ENCODE measurements around the gene FLT1.

FLT1 gene

GRCh38 chr13:28457521-28457920 is 37.4 kb downstream of the FLT1 start:
- no peak for DNase-seq (ENCODE audit: low spot score)

GRCh38 chr13:28455580-28456194 is 39.2 kb downstream of the FLT1 start:
- no peak for DNase-seq (ENCODE audit: low spot score)

DNA sequence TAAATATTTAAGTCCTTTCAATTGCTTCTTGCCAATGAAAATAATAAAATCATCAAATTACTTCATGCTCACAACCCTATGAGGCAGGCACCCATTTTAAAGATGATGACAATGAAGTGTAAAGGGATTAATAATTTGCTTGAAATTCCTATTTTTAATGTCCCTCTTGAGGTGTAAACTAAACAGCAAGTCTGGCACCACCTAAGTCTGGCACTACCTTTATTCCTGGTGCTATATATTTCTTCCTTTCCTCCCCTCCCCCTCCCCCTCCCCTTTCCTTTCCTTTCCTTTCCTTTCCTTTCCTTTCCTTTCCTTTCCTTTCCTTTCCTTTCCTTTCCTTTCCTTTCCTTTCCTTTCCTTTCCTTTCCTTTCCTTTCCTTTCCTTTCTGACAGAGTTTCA is 42.2 kb downstream of the FLT1 start:
- DNase-seq (ENCODE audit: low spot score), result no peak

GRCh38 chr13:28451482-28452217 is 43.3 kb downstream of the FLT1 start:
- no peak for DNase-seq (ENCODE audit: low spot score)

- DNase-seq (ENCODE audit: low spot score), result no peak
Observed at GRCh38 chr13:28449826-28450773, 44.8 kb downstream of the FLT1 start.

GRCh38 chr13:28448651-28449358 is 46.1 kb downstream of the FLT1 start:
- DNase-seq (ENCODE audit: low spot score), result no peak

- no peak for DNase-seq (ENCODE audit: low spot score)
Observed at GRCh38 chr13:28447989-28448388, 46.9 kb downstream of the FLT1 start.

DNA sequence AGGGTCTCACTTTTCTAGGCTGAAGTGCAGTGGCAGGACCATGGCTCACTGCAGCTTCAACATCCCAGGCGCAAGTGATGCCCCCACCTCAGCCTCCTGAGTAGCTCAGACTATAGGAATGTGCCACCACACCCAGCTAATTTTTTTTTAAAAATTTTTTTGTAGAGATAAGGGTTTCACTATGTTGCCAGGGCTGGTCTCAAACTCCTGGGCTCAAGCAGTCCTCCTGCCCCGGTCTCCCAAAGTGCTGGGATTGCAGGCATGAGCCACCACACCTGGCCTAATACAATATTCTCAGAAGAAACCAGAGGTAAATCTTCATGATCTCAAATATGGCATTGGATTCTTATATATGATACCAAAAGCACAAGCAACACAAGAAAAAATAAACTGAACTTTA is 47.7 kb downstream of the FLT1 start:
- no peak for DNase-seq (ENCODE audit: low spot score)

- DNase-seq (ENCODE audit: low spot score), result no peak
Observed at GRCh38 chr13:28442839-28443238, 52.1 kb downstream of the FLT1 start.

- no peak for DNase-seq (ENCODE audit: low spot score)
Observed at GRCh38 chr13:28441529-28441928, 53.4 kb downstream of the FLT1 start.

GRCh38 chr13:28440774-28441504 is 54.0 kb downstream of the FLT1 start:
- no peak for DNase-seq (ENCODE audit: low spot score)

DNA sequence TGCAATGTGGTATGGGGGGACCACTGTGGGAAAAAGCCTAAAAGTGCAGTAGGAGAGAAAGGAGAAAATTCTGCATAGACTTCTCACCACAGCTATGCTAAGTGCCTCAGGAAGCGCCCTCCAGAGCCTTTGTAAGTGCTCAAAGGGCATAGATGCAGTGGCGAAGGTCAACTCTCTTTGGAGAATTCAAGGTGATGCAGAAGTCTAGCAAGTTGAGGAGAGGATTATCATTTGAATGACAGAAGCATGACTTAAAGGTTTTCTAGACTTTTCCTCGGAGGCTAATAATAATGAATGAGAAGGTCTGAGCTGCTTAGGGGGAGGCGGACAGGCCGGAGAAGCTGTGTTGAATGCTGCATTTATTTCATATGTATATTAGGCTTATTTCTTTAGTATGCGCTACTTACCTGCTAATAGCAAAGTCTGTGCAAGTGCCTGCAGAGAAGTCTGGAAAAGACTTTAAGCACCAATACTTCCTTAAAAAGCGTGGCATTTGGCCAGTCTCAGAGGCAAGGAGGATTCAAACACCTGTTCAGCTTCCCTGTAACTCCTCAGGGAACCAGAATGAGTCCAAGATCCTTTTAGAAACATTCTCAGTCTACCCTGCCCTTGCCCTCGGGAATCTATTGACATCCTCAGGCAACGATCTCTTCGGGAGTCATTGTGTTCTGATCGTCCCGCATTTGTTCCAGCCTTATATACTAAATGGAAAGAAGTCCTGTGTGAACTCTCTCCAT is 56.2 kb downstream of the FLT1 start:
- no peak for DNase-seq (ENCODE audit: low spot score)

GRCh38 chr13:28438067-28438466 is 56.9 kb downstream of the FLT1 start:
- no peak for DNase-seq (ENCODE audit: low spot score)

DNA sequence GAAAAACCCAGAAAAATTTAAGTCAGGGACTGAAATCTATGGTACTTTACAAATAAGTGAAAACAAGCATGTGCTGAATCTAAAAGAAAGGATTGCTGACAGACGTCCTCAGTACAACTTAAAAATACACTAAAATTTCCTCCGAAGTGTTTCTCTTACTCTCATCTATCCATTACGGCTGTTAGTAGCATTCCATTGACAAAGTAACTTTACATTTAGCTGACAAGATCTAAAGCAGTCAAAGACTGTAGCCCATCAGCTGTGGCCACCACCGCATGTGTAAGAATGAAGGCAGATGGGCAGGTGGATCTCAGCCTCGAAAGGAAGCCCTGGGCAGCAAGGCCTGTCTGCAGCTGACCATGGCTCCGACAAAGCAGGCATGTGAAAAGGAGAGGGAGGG is 59.0 kb downstream of the FLT1 start:
- no peak for DNase-seq (ENCODE audit: low spot score)

DNA sequence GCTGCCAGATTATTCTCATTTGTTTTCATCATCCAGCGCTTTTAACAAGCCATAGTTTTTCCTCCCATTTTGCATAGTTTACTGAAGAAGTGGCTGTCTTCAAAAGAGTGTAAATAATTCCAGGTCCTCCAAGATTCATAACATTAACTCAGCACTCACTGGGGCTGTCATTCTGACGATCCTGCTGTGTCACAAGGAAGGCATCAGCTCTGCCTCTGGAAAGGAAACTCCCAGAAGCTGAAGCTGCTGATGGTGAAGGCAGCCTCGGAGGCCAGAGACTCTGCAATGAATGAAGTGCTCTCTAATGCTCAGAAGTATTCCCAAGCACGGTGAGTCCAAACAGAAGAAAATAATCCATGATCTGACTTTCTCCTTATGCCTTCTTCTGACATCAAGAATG is 60.0 kb downstream of the FLT1 start:
- no peak for DNase-seq (ENCODE audit: low spot score)

DNA sequence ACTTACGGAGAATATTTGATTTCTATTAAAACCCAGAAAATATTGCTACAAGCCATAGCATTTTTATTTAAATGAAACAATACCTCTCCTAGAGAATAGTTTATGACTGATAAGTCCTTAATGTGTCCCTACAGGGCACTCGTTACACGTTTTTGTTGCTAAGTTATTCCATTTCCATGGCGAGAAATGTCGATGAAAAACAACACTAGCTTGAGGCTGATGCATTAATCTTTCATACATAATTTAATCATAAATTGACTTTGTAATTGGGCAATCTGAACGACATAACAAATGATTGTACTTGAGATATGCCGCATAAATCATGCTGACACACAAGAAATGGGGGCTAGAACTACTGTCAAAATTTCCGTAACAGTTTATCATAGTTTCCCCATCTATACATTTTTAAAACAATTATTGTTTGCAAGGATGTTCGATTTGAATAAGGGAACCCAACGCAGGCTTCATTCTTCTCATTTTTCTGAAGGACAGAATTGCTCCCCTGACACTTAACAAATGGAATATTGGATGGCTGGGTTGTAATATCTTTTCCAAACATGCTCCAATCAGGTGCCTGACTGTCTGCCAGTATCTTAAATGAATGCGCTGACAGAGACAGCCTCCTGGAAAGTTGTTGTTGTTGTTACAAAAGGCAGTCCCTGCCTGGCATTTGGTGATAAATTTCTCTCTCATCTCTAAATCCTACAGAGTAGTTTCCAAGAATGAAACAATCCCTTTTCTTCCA is 61.9 kb downstream of the FLT1 start:
- DNase-seq (ENCODE audit: low spot score), result no peak

DNA sequence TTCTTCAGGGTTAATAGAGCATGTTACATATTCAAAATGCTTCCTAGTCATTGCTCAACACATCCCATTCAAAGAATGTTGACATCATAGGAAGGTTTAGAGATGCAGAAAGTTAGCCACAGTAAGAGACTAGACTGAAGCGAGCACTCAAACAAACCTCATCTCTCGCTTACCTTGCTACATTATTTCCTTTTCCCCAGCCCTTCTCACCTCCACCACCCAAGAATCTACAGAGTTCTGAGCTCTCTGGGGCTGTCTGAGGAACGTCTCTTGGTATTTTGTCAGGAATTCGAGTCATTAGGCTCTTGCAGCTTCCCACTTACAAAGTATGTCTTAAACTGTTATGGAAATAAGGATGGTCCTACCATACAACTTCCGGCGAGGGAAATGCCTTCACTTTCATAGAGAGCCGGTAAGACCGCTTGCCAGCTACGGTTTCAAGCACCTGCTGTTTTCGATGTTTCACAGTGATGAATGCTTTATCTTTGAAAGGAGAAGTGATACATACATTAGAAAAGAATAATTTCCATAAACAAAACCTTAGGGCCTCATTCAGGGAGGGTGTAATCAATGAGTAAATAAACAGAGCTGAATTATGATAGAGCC is 65.1 kb downstream of the FLT1 start:
- DNase-seq (ENCODE audit: low spot score), result no peak

DNA sequence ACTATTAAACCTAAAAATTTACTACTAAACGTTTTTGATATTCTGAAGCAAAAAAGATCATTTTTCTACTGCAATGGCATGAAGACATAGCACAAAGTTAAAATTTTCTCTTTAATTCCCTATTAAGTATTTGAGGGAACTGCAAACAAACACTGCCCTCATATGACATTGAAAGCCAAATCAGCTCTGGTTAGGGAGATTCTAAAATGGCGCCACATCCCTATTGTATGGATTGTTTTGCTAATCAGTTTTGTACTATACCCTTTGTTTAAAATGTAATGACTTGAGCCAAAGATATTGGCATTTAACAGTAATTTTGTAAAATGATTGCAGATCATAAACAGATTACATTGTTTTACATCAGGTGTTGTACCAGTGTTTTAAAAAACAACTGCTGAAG is 65.8 kb downstream of the FLT1 start:
- no peak for DNase-seq (ENCODE audit: low spot score)

DNA sequence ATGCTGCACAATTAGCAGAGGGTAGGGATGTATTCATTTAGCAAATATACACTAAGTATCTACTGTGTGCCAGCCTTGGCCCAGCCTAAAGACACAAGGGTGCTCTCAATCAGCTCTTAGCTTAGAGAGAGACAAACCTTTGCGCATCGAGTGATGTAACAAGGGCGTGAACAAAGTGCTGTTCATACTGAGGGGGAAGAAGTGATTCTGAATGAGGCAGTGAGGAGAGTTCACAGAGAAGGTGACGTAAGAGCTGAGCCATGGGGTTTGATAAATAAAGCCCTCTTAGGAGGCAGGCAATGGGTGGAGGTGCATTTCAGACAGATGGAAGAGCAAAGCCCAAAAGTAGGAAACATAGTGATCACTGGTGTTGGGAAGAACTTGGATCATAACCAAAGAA is 68.5 kb downstream of the FLT1 start:
- no peak for DNase-seq (ENCODE audit: low spot score)

DNA sequence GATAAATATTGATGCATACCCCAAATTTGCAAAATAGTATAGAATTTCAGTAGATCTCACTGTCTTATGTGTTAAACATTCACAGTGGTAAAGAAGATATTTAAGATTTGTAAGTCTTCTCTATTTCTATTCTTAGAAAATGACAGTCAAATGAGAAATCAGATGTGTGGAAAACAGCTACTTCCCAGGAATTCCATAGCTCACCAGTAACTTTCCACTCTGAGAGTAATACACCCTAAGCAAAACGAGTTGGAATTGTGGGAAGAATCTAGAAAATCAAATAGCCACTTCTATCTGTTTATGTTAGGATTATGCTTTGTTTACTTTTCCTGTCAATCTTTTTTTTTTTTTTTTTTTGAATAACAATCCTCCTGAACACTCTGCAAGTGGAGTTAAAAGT is 69.1 kb downstream of the FLT1 start:
- DNase-seq (ENCODE audit: low spot score), result no peak

All from globus pallidus (tissue), 1 donor.